Loucy (cell line): ENCODE results near the gene MYPN.

Experiments used
- EZH2phosphoT487 ChIP-seq: fragments of 200-600 bp; IDR thresholded peaks from 2 replicates; pipeline ENCODE4 v1.6.1; 2018; ENCODE audit warnings: antibody characterized with exemption, mild to moderate bottlenecking, moderate library complexity, borderline replicate concordance
- TF ChIP-seq, protein P1 (sequence below): fragments of 200-600 bp; sonication (generic); conservative IDR thresholded peaks from 2 replicates; pipeline ENCODE4 v1.5.1; 2014; ENCODE audit warnings: mild to moderate bottlenecking, antibody characterized with exemption, low read length

DNA sequence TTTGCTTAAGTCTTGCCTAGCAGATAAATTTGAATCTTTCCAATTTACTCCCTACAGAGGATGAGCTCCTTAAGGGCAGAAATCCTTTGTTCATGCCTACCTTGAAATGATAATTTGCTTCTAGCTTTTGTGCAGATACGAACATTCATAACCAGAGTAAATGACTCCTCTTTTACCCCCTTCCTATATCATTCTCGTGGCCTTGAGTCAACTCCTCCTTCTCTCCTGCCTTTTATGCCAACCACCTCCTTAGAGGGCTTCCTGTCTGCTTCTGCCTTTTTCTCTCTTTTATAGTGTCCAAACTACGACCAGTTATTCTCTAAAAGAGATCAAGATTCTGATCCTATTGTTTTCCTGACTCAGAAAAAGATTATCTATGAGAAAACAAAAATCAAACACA, 36.4 kb downstream of the MYPN start:
- TF ChIP-seq, protein P1, sequence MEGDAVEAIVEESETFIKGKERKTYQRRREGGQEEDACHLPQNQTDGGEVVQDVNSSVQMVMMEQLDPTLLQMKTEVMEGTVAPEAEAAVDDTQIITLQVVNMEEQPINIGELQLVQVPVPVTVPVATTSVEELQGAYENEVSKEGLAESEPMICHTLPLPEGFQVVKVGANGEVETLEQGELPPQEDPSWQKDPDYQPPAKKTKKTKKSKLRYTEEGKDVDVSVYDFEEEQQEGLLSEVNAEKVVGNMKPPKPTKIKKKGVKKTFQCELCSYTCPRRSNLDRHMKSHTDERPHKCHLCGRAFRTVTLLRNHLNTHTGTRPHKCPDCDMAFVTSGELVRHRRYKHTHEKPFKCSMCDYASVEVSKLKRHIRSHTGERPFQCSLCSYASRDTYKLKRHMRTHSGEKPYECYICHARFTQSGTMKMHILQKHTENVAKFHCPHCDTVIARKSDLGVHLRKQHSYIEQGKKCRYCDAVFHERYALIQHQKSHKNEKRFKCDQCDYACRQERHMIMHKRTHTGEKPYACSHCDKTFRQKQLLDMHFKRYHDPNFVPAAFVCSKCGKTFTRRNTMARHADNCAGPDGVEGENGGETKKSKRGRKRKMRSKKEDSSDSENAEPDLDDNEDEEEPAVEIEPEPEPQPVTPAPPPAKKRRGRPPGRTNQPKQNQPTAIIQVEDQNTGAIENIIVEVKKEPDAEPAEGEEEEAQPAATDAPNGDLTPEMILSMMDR: no peak
- no peak for TF ChIP-seq EZH2phosphoT487
